Aorta (tissue), 5 donors: ENCODE measurements around the gene NOC3L. TPM values are rescaled to one million over a fixed set of nuclear protein-coding genes. Genes with fewer than 3 reads are reported as not detected.

Source experiments
- ATAC-seq: fragments of 200-7000 bp; cut with Tn5 transposase; one replicate; pipeline ENCODE4 v1.9.1; 2022; ENCODE audit warnings: moderate library complexity; ENCODE audit not compliant: low FRiP score
- DNase-seq, 2 donors: peaks; one replicate each; pipeline ENCODE4 v3.0.0-alpha.2; 2020
- H3K27ac ChIP-seq, 2 donors: one replicate each; pipeline ENCODE4 v1.5.1; 2013; ENCODE audit warnings: low read length in 2 of 2, mild to moderate bottlenecking in 2 of 2, moderate library complexity in 2 of 2, control low read depth in 1 of 2, inconsistent platforms in 1 of 2, low read depth in 1 of 2
- H3K27me3 ChIP-seq, 2 donors: one replicate each; pipeline ENCODE4 v1.6.1; 2013; ENCODE audit warnings: control low read depth in 1 of 2, low read length in 1 of 2, mild to moderate bottlenecking in 1 of 2, moderate library complexity in 1 of 2; ENCODE audit not compliant: insufficient read depth in 2 of 2, control insufficient read depth in 1 of 2
- H3K36me3 ChIP-seq, 2 donors: one replicate each; pipeline ENCODE4 v1.6.1; 2013; ENCODE audit warnings: control low read depth in 1 of 2, low read length in 1 of 2, mild to moderate bottlenecking in 1 of 2; ENCODE audit not compliant: insufficient read depth in 2 of 2, control insufficient read depth in 1 of 2
- H3K4me1 ChIP-seq, 2 donors: one replicate each; pipeline ENCODE4 v1.6.1; 2013; ENCODE audit warnings: low read length in 2 of 2, control low read depth in 1 of 2, mild to moderate bottlenecking in 1 of 2, moderate library complexity in 1 of 2; ENCODE audit not compliant: insufficient read depth in 2 of 2, control insufficient read depth in 1 of 2
- H3K4me3 ChIP-seq, 2 donors: one replicate each; pipeline ENCODE4 v1.5.1; 2013; ENCODE audit warnings: low read length in 2 of 2, control low read depth in 1 of 2, mild to moderate bottlenecking in 1 of 2
- H3K9me3 ChIP-seq: one replicate; pipeline ENCODE4 v1.6.1; 2013; ENCODE audit warnings: mild to moderate bottlenecking, low read length; ENCODE audit not compliant: control insufficient read depth
- WGBS, 2 donors: extraction: QIAGEN DNeasy Blood & Tissue Kit; methylation state at CpG; one replicate each; pipeline ENCODE4 v1.1.7; 2013; 5-methylcytosine and 5-hydroxymethylcytosine counted together
- intact Hi-C, 2 donors: fragments of 100-400 bp; cut with DNase I; formaldehyde crosslinking; loops; one replicate each; pipeline versions ENCODE4 v1.14.2 to v1.15.0; 2022
- polyA plus RNA-seq, 2 donors: library from polyadenylated mRNA; stranded (reverse); fragments of 200-250 nt; gene quantifications; one replicate each; pipeline ENCODE4 v1.2.3, GENCODE V29; 2013
- total RNA-seq, 2 donors: library from RNA; stranded (reverse); fragmentation: NEBNext Ultra II Directional; extraction: Animal tissue kit (Norgen Biotek cat#: 25700); gene quantifications; one replicate each; pipeline ENCODE4 v1.2.1, GENCODE V29; 2021
- donor health status: healthy with polysubstance abuse.
- donor health status: Bipolar disorder and iron deficiency.
- donor health status: DM: no; HTN: no; CAD: no.
- donor health status: DM: no; HTN: no; CAD: no.
- donor health status: DM: yes; HTN: yes; CAD: no.

The NOC3L gene
- total and polyA plus RNA-seq, 4 donors, result 3.6 to 17.6 (median 10.7) TPM

DNA sequence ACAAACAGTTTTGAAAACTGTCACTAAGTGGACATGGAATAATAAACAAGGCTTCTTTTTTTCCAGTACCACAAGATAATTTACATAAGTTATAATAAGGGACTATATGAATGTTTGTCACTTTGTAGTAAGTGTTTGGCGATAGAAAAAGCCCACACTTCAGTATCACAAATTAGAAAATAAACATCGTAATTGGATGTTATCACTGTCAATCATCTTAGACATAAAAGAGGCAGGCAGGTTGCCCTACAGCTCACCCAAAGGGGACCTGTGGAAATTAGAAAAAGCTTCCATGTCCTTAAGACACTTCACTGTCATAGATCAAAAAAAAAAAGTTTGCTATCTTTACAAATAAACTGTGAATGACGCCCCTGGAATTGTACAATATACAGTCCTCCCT, 3.6 kb upstream of the NOC3L start:
- intact Hi-C loops, result loop anchor here in 1 of 2 donors (10.0 kb wide), 1 partner anchor 78 kb away; no protein-coding TSS in a partner anchor
- no peaks in the 10 kb centered on the region for H3K9me3 ChIP-seq
- H3K4me3 ChIP-seq, result no peak overlapping the region
- no peaks in the 10 kb centered on the region for H3K27me3 ChIP-seq
- 83 to 85% methylated on average over 3 of the region's 3 CpGs for WGBS, 2 donors
- DNase-seq (no peak), ATAC-seq (no peak)
- H3K27ac ChIP-seq, result no peak overlapping the region
- H3K4me1 ChIP-seq, result no peaks in the 10 kb centered on the region
- H3K36me3 ChIP-seq, result no peaks in the 10 kb centered on the region

DNA sequence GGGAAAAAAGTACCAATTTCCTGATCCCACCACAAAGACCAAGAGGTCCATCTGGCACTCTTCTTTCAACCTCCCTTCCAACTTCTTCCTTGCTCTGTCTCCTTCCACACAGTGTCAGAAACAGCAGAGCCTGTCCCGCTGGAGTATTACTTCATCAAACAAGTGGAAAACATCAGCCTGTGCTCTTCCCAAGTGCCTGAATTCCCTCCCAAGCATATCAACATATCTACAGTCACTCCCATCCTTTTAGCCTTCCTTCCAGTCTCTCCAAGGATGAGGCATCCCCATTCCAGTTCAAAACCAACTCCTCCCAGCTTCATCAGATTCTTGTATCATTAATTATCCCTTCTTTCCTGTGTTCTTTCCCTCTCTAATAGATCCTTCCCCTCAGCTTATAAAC, 1.7 kb upstream of the NOC3L start:
- intact Hi-C loops, result loop anchor here in 1 of 2 donors (10.0 kb wide), 1 partner anchor 80 kb away; no protein-coding TSS in a partner anchor
- WGBS, 2 donors, result 87 to 100% methylated on average over 1 of the region's 1 CpG
- Histone ChIP-seq H3K36me3 (no peaks in the 10 kb centered on the region), H3K27me3 (no peaks in the 10 kb centered on the region), H3K9me3 (no peaks in the 10 kb centered on the region), H3K4me1 (no peaks in the 10 kb centered on the region), H3K27ac (no peak overlapping the region), H3K4me3 (no peak overlapping the region)
- ATAC-seq (no peak), DNase-seq (no peak)

DNA sequence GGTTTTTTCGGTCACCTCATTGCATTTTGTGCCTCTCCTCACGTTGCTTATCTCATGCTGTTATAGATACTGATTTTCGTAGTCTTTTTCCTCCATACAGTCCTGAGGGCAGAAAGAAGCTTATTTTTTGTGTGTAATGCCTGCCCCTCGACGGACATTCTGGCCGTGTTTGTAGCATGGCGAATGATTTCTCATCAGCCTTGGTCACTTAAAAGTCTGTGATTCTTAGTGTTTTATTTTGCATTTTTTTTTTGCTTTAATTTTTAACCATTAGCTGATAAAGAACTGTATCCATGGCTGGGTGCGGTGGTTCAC, 469 bp upstream of the NOC3L start:
- Histone ChIP-seq H3K4me1 (no peaks in the 10 kb centered on the region), H3K4me3 (peak overlapping the region; percentile 39 to 94), H3K27me3 (no peaks in the 10 kb centered on the region), H3K36me3 (no peaks in the 10 kb centered on the region), H3K27ac (no peak overlapping the region), H3K9me3 (no peaks in the 10 kb centered on the region)
- 34 to 40% methylated on average over 8 of the region's 8 CpGs for WGBS, 2 donors
- DNase-seq (no peak), ATAC-seq (peak; percentile 27)
- intact Hi-C loops, result loop anchor here (1.0 to 10.0 kb wide), 5 partner anchors 39 to 446 kb away; partner anchors contain the start of gene TBC1D12 (in 2 of the 2)

DNA sequence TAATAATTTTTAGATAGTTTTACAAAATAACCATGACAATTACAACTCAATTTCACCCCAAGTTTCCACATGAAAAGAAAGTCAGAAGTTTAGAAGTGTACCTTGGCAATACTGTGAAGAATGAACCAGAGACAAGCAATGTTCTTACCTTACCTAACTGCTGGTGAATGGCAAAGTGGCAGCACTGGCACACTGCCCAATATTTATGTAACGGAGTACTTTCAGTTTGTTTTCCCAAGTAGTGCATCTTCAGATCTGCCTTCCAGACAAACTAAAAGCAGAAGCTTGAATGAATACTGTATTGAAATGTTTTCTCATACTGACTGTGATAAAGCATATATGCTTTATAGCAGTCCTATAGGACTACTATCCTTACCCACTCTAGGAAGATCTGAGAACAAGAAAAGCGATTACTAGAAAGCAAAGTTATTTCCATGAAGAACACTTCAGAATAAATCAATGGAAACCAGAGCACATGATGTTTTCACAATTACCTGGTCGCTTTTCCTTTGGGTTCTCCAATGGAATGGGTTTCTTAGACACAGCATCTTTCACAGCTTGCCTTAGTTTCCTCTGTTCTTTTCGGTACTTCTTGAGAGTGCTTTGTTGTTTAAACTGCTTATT, 1.5 kb downstream of the NOC3L start:
- 72 to 74% methylated on average over 4 of the region's 4 CpGs for WGBS, 2 donors
- Histone ChIP-seq H3K27ac (no peak overlapping the region), H3K4me3 (no peak overlapping the region), H3K36me3 (no peaks in the 10 kb centered on the region), H3K9me3 (no peaks in the 10 kb centered on the region), H3K4me1 (no peaks in the 10 kb centered on the region), H3K27me3 (no peaks in the 10 kb centered on the region)
- intact Hi-C loops, result loop anchor here in 1 of 2 donors (10.0 kb wide), 1 partner anchor 84 kb away; no protein-coding TSS in a partner anchor
- ATAC-seq (no peak), DNase-seq (no peak)

DNA sequence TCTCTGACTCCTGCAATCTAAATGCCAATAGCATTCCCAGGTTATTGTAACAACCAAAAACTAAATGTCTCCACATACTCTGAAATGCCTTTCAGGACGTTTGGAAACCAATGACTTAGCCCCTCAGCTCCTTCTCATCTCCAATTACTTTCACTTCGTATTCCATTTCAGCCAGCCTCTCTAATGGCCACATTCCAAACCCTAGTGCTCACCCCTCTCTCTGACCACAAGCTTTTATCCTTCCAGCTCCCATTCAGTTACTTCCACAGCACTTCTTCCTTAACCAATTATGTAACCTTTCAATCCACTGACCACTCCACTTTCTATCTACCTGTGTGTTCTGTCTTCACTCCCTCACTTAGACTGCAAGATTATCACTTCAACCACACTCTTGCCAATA, 4.3 kb downstream of the NOC3L start:
- Histone ChIP-seq H3K4me3 (no peak overlapping the region), H3K4me1 (no peaks in the 10 kb centered on the region), H3K9me3 (no peaks in the 10 kb centered on the region), H3K27me3 (no peaks in the 10 kb centered on the region), H3K27ac (no peak overlapping the region), H3K36me3 (no peaks in the 10 kb centered on the region)
- intact Hi-C loops, result no loop called here
- ATAC-seq (no peak), DNase-seq (no peak)
- 53 to 56% methylated on average over 2 of the region's 2 CpGs for WGBS, 2 donors

DNA sequence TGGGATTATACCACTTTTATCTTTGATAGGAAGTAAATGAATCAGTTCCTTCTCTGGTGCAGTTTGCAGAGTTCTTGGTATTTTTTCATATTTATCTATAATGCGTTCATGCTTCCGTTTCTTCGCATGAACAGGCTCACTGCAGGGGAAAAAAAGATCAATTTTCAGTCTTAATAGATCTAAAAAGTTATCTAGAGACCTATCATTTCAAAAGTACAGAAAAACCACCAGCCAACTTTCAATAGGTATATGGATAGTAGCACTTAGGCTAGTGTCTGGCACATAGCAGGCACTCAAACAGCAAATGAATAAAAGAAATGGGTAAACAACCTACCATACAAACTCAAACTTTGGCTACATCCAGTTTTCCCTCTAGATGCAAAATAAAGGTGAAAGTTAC, 5.5 kb downstream of the NOC3L start:
- Histone ChIP-seq H3K27me3 (no peaks in the 10 kb centered on the region), H3K4me1 (no peaks in the 10 kb centered on the region), H3K27ac (no peak overlapping the region), H3K9me3 (no peaks in the 10 kb centered on the region), H3K36me3 (no peaks in the 10 kb centered on the region), H3K4me3 (no peak overlapping the region)
- ATAC-seq (no peak), DNase-seq (no peak)
- intact Hi-C loops, result no loop called here
- WGBS, 2 donors, result 93 to 95% methylated on average over 3 of the region's 3 CpGs

DNA sequence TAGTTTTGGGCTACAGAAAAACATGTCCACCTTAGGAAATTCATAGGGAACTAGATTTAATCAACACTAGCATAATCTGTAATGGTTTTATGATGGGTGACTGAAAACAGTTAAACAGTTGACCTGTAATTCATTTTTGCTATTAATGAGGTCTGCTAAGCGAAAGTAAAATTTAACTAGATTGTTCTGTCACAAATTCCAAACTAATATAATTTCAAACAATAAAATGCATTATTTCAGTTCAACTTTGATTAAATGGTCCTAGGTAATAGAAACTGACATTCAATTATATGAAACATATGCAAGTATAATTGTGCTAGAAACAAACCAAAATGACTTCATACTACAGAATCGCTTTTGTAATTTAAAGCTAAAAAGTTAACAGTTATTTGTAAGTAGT, 6.9 kb downstream of the NOC3L start:
- intact Hi-C loops, result no loop called here
- Histone ChIP-seq H3K9me3 (no peaks in the 10 kb centered on the region), H3K4me1 (no peaks in the 10 kb centered on the region), H3K4me3 (no peak overlapping the region), H3K27ac (no peak overlapping the region), H3K36me3 (no peaks in the 10 kb centered on the region), H3K27me3 (no peaks in the 10 kb centered on the region)
- WGBS, 2 donors, result 98% methylated on average over 2 of the region's 2 CpGs
- no peak for DNase-seq
- ATAC-seq, result no peak

DNA sequence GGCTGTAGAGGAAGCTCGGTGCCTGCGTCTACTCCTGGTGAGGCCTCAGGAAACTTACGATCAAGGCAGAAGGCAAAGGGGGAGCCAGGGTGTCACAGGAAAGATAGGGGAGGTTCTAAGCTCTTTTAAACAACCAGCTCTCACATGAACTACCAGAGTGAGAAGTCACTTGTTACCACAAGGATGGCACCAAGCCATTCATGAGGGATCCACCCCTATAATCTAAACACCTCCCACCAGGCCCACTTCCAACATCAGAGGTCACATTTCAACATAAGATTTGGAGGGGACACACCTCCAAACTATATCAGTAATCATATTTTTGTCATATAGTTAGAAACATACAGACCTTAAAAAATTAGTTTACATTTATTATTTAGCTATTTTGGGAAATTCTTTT, 9.4 kb downstream of the NOC3L start:
- DNase-seq (no peak), ATAC-seq (no peak)
- Histone ChIP-seq H3K4me1 (no peaks in the 10 kb centered on the region), H3K36me3 (no peaks in the 10 kb centered on the region), H3K27ac (no peak overlapping the region), H3K27me3 (no peaks in the 10 kb centered on the region), H3K9me3 (no peaks in the 10 kb centered on the region), H3K4me3 (no peak overlapping the region)
- WGBS, 2 donors, result 80 to 84% methylated on average over 3 of the region's 3 CpGs
- intact Hi-C loops, result no loop called here

DNA sequence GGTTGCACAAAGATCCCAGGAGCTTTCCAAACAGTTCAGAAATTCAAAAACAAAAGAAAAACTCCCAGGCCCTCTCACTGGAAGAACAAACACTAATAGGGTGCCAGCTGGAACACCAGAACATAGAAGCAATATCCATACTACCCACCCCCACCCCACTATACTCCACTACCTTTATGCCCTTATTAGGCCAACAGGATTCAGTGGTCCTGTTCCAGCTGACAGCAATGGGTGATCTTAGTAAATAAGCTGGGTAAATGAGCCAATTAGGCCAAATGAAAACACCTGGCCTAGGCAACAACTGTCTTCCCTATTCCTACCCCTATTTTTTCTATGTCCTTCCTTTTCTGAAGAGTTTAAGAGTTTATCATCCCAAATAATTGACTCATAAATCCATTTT, 11.7 kb downstream of the NOC3L start:
- Histone ChIP-seq H3K36me3 (no peaks in the 10 kb centered on the region), H3K27ac (no peak overlapping the region), H3K27me3 (no peaks in the 10 kb centered on the region), H3K4me3 (no peak overlapping the region), H3K9me3 (no peaks in the 10 kb centered on the region), H3K4me1 (no peaks in the 10 kb centered on the region)
- intact Hi-C loops, result no loop called here
- no peak for ATAC-seq
- no peak for DNase-seq
